ENCODE data around the gene IQCK.
A peak's percentile ranks its signal among the peaks of the same experiment; 100 is the strongest.

Gene IQCK

DNA sequence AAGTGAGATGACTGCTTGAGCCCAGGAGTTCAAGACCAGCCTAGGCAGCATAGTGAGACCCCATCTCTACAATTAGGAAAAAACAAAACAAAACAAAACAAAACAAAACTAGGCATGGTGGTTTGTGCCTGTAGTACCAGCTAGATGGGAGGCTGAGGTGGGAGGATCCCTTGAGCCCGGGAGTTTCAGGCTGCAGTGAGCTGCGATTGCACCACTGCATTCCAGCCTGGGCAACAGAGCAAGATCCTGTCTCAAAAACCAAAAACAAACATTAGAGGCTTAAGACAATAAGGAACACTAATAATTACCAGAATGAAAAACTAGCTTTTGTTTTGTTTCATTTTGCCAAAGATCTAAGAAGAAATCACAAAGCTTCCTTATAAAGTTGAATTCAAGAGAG, 97.3 kb downstream of the IQCK start:
- H3K27ac Mint-ChIP-seq, result no peak overlapping the region
- H3K4me3 Mint-ChIP-seq, result no peak overlapping the region
- no peaks in the 10 kb centered on the region for H3K36me3 Mint-ChIP-seq
- no peaks in the 10 kb centered on the region for H3K27me3 Mint-ChIP-seq
- no peaks in the 10 kb centered on the region for H3K4me1 Mint-ChIP-seq
- no peaks in the 10 kb centered on the region for H3K9me3 Mint-ChIP-seq

DNA sequence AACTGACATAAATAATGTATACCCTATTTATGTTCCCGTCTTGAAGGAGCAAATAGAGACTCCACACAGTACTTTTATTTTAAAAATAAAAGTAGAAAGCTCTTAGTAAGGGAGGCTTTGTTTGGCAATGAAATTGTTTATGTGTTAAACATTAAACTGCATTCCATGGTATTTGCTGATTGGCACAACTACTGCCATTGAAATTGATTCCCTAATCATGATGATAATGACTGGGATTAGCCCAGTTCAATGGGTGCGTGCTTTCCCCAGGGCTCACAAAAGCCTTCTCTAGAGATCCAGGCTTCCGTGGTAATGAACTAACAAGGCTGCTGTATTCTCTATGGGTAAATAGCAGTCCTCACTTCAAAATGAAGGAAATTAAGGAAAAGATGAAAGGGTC, 99.1 kb downstream of the IQCK start:
- no peak overlapping the region for H3K4me3 Mint-ChIP-seq
- no peaks in the 10 kb centered on the region for H3K36me3 Mint-ChIP-seq
- no peaks in the 10 kb centered on the region for H3K4me1 Mint-ChIP-seq
- H3K27me3 Mint-ChIP-seq, result no peaks in the 10 kb centered on the region
- no peaks in the 10 kb centered on the region for H3K9me3 Mint-ChIP-seq
- no peak overlapping the region for H3K27ac Mint-ChIP-seq

DNA sequence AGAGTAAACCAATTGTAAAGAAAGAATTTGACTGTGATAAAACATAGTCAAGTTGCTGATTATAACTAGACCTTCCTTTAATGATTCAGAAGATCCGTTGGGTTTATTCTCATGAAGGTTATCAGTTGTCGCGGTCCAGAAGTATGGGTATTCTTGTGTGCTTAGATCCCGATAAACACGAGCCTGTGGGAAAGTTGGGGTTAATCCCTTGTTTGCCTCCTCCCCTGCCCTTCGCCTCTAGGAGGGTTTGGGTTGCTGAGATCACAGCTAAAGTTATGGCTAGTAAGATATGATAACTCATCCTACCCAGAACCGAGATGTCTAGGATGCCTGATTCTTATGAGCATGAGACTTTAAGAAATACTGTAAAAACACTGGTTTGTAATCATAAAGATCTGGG, 99.8 kb downstream of the IQCK start:
- Mint-ChIP-seq H3K4me1 (no peaks in the 10 kb centered on the region), H3K27ac (no peak overlapping the region), H3K9me3 (no peaks in the 10 kb centered on the region), H3K4me3 (no peak overlapping the region), H3K27me3 (no peaks in the 10 kb centered on the region), H3K36me3 (no peaks in the 10 kb centered on the region)

DNA sequence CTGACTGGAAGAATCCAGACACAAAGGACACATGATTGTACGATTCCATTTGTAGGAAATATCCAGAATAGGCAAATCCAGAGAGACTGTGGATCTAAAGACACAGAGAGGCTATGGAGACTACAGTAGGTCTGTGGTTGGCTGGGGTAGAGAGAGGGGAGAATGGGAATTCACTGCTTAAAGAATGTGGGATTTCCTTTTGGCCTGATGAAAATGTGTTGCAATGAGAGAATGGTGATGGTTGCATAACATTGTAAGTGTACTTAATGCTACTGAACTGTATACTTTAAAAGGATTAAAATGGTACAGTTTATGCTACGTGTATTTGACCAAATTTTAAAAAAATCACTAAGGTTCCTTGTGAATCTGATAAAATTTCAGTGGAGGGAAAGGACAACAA, 104.5 kb downstream of the IQCK start:
- Mint-ChIP-seq H3K27me3 (no peaks in the 10 kb centered on the region), H3K36me3 (no peaks in the 10 kb centered on the region), H3K4me3 (no peak overlapping the region), H3K9me3 (no peaks in the 10 kb centered on the region), H3K4me1 (no peaks in the 10 kb centered on the region), H3K27ac (peak overlapping the region; percentile 5)

DNA sequence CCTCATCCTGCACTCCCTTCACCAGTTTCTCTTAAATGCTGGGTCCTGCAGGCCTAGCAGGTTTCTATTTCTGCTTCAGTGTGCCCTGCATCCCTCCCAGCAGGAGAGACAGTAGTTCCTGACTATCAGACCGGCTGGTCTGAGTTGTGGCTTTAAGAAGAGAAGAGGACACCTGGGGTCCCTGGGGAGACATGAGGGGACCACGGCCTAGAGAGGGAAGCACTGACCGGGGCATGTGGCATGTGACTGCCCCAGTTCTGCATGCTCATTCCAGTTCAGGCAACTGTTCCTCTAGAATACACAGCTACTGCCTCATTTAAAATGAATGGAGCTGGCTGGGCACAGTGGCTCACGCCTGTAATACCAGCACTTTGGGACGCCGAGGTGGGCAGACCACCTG, 105.3 kb downstream of the IQCK start:
- no peaks in the 10 kb centered on the region for H3K4me1 Mint-ChIP-seq
- no peaks in the 10 kb centered on the region for H3K9me3 Mint-ChIP-seq

DNA sequence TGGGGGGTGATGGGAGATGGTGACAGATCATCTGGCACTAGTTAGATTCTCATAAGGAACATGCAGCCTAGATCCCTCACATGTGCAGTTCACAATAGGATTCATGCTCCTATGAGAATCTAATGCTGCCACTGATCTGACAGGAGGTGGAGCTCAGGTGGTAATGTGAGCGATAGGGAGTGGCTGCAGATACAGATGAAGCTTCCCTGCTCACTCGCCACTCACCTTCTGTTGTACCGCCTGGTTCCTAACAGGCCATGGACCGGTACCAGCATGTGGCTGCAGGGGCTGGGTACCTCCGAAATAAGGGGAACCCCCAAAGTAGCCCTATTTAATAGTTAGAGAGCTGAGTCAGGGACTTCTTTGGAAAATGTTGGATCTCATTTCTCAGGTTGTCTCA, 106.1 kb downstream of the IQCK start:
- H3K9me3 Mint-ChIP-seq, result no peaks in the 10 kb centered on the region
- no peaks in the 10 kb centered on the region for H3K4me1 Mint-ChIP-seq
- no peak overlapping the region for H3K4me3 Mint-ChIP-seq
- H3K27ac Mint-ChIP-seq, result no peak overlapping the region
- H3K36me3 Mint-ChIP-seq, result no peaks in the 10 kb centered on the region
- H3K27me3 Mint-ChIP-seq, result no peaks in the 10 kb centered on the region

More for the DNA sequence above, 105.3 kb downstream of the IQCK start:
- Mint-ChIP-seq H3K27ac (no peak overlapping the region), H3K27me3 (no peaks in the 10 kb centered on the region), H3K4me3 (no peak overlapping the region), H3K36me3 (no peaks in the 10 kb centered on the region)

DNA sequence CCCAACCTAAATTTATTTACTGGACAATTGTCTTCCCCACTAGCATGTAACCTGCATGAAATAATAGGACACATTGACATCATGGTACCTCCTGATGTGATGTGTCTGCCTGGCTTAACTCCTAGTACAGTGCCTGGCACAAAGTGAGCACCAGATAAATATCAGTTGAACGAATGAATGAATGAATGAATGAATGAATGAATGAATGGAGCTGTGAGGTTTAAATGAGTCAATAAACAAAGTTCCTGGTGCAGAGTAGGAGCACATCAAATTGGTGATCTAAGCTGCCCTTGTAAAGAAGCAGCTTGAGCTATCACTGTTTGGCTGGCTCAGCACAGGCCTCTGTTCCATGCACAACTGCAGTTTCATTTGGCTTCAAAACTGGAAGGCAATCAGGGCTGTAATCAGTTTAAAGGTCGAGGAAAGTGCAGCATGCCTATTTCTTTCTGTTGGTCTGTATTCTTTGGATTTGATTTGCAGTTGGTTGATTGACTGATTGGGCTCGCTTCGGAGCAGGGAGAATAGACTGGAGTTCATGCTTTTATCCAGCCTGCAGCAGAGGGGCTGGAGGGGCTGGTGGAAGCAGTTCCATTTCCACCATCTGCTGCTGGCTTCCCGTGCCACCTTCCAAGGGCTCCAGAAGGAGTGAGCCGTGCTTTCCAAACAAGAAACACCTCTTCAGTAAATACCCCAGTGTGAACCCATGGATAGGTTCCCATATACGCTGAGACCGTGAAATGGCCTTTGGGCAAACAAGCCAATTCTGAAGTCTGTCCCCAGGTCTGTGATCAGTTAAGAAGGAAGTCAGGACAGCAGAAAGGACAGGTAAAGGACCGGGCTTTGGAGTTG, 112.0 kb downstream of the IQCK start:
- Mint-ChIP-seq H3K4me3 (no peak overlapping the region), H3K9me3 (no peaks in the 10 kb centered on the region), H3K27me3 (no peaks in the 10 kb centered on the region), H3K27ac (no peak overlapping the region), H3K4me1 (no peaks in the 10 kb centered on the region), H3K36me3 (no peaks in the 10 kb centered on the region)

DNA sequence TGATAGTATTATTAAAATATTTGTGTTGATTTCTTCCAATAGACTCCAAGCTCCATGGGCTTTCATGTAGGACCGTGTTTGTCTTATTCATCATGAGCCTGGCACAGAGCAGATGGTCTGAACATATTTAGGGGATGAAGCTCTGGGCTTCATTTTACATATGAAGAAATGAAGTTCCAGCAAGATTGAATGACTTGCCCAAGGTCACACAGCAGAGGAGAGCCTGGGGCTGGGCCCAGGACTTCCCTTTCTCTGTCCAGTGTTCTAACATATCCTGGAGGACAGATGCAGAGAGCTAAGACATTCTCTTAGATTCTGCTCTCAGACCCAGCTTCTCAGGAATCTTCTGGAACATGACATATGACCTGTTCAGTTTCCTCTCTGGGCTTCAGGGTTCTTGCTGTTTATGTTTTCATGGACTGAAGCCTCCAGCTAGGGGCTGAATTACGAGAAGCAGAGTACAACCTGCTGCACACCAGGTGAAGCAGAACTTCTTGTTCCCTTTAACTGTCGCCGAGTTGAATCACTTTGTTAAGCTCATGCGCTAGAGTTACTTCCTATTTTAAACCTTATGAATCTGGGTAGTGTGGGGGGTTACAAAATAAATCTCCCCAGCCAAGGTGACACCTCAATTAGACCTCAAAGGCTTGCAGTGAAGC, 113.0 kb downstream of the IQCK start:
- Mint-ChIP-seq H3K27ac (no peak overlapping the region), H3K4me1 (no peaks in the 10 kb centered on the region), H3K4me3 (no peak overlapping the region), H3K27me3 (no peaks in the 10 kb centered on the region), H3K9me3 (no peaks in the 10 kb centered on the region), H3K36me3 (no peaks in the 10 kb centered on the region)

DNA sequence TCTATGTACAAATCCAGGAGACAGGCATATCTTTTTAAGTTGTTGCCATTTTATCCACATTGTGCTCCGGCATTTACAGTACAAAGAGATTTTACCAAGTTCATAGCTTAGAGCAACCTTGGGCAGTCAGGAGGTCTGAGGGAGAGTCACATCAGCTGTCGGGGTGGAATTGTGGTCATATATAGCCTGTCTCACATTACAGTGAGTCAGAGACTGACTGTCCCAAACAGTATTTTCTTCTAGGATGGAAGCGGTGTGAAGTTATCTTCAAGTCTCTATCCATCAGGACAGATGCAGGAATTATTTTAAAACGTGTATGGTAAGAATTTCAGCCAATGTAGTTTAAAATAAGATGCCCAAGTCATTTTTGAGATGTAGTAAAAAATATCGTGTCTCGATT, 113.6 kb downstream of the IQCK start:
- H3K4me1 Mint-ChIP-seq, result no peaks in the 10 kb centered on the region
- no peak overlapping the region for H3K4me3 Mint-ChIP-seq
- H3K27ac Mint-ChIP-seq, result no peak overlapping the region
- no peaks in the 10 kb centered on the region for H3K36me3 Mint-ChIP-seq
- H3K27me3 Mint-ChIP-seq, result no peaks in the 10 kb centered on the region
- H3K9me3 Mint-ChIP-seq, result no peaks in the 10 kb centered on the region

DNA sequence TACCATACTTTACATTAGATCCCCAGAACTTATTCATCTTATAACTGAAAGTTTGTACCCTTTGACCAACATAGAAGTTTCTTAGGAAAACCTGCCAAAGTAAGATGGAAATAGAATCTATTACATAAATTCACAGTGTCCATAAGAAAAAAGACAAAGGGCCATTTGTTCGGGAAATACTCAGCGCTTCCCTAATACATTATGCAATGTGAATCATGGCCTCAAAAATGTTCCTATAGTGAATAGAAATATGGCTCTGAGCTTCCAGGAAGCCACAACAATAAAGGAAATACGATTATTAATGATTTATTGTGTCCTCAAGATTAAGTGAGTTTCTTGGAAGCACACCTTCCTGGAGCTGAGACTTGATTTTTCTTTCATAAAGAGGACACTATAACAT, 115.1 kb downstream of the IQCK start:
- Mint-ChIP-seq H3K4me1 (no peaks in the 10 kb centered on the region), H3K27ac (no peak overlapping the region), H3K4me3 (no peak overlapping the region), H3K36me3 (peaks cover 2% of the 10 kb centered on the region), H3K27me3 (no peaks in the 10 kb centered on the region), H3K9me3 (no peaks in the 10 kb centered on the region)

DNA sequence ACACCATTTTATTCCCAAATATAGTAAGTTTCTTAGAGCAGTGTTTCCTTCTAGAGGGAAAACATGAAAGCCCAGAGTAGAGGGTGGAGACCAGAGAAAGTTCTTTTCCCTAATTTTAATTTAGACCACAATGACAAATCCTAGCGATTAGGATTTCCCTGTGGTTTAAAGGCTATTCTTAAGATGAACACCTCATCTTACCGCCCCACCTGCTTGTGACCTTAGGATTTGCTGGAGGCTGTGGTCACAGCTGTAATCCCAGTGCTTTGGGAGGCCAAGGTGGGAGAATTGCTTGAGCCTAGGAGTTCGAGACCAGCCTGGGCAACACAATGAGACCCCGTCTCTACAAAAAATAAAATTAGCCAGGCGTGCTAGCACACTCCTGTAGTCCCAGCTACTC, 115.5 kb downstream of the IQCK start:
- H3K27me3 Mint-ChIP-seq, result no peaks in the 10 kb centered on the region
- H3K36me3 Mint-ChIP-seq, result peaks cover 2% of the 10 kb centered on the region
- H3K27ac Mint-ChIP-seq, result no peak overlapping the region
- H3K9me3 Mint-ChIP-seq, result no peaks in the 10 kb centered on the region
- H3K4me1 Mint-ChIP-seq, result no peaks in the 10 kb centered on the region
- H3K4me3 Mint-ChIP-seq, result no peak overlapping the region

DNA sequence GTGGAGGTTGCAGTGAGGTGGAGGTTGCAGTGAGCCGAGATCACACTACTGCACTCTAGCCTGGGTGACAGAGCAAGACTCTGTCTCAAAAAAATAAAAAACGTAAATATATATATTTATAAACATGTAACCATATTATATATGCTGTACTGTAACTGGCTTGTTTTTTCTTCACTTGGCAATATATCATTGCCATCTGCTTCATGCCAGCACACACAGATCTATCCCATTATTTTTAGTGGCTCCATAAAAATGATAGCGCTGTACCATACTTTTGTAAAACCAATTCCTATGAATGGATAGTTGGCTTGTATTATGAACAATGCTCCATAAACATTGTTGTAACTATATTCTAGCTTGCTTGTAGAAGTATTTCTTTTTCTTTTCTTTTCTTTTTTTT, 117.1 kb downstream of the IQCK start:
- Mint-ChIP-seq H3K36me3 (peaks cover 2% of the 10 kb centered on the region), H3K27me3 (no peaks in the 10 kb centered on the region), H3K4me3 (no peak overlapping the region), H3K9me3 (no peaks in the 10 kb centered on the region), H3K4me1 (no peaks in the 10 kb centered on the region), H3K27ac (no peak overlapping the region)

DNA sequence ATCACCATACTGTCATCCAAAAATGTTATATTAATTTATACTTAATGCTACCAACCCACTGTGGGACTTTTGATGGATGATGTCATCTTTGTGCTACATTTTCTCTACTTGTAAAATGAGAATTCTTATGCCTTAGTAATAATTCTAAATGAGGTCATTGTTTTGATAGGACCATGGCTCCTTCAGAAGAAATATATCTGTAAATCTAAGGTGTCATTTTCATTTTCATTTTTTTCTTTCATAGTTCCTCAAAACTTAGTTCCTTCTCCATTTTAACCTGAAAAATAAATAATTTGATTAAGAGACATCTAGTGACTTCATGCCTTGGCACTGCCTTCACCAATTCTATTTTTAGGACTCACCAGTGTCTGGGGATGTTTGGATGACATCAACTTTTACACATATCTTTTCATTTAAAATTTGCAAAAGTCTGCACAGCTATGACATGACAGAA, 117.9 kb downstream of the IQCK start:
- H3K9me3 Mint-ChIP-seq, result no peaks in the 10 kb centered on the region
- no peaks in the 10 kb centered on the region for H3K27me3 Mint-ChIP-seq
- no peak overlapping the region for H3K27ac Mint-ChIP-seq
- no peaks in the 10 kb centered on the region for H3K4me1 Mint-ChIP-seq
- no peak overlapping the region for H3K4me3 Mint-ChIP-seq
- H3K36me3 Mint-ChIP-seq, result peaks cover 2% of the 10 kb centered on the region

DNA sequence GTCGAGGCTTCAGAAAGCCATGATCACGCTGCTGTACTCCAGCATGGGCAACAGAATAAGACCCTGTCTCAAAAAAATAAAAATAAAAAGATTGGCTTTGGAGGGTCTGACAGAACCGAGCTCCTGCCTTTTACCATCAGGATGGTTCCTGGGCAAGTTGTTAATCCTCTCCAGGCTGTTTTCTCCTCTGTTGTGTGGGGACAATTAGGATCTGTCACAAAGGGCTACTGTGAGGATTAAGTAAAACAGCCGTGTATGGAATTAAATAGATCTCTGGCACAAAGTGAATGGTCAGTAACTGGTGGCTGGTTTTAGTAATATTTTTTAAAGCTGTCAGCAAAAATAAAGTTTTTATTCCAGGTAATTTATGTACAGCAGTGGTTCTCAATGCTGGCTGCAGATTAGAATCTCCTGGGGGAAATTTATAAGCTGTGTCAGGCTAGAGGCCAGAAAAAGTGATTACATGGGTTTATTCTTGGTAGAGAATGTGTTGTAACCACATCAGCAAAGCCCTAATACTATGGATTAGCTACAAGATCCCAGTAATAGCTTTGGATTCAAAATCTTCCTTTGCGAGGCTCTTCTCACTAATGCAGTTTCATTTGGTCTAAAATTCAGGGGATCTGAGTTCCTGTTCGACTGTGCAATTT, 119.4 kb downstream of the IQCK start:
- Mint-ChIP-seq H3K4me1 (no peaks in the 10 kb centered on the region), H3K27me3 (no peaks in the 10 kb centered on the region), H3K4me3 (no peak overlapping the region), H3K36me3 (peaks cover 2% of the 10 kb centered on the region), H3K27ac (no peak overlapping the region), H3K9me3 (no peaks in the 10 kb centered on the region)

DNA sequence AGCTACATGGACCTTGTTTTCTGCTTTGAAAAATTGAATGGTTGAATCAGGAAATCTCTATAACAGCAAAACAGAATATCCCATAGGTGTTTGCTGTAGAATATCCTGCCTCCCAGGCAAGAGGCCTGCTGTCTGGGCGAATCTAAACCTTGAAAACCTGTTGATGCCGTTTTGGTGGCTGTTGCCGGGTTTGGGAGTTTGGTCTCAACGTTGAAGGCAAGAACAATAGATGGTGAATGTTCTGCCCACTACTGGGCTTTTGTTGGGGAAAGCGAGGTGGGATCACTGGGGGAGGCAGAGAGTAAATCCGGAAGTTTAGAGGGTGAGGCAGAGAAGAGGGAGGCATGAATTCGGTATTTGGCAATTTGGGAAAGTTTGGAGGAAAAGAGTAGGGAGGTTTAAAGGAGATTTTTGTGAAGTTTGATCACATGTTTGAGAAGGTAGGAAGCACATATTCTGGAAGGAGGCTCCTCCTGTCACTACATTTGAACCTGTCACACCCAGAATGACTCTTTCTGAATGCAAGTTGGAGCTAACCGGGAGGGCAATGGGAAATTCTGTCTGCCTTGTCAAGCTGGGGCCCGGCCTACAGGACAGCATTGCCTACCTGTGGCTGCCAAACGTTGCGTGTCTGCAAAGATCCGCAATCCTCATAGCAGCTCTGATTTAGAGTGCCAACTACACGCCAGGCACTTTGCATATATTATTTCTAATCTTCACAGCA, 120.1 kb downstream of the IQCK start:
- Mint-ChIP-seq H3K27ac (no peak overlapping the region), H3K9me3 (no peaks in the 10 kb centered on the region), H3K4me3 (no peak overlapping the region), H3K36me3 (peaks cover 2% of the 10 kb centered on the region), H3K27me3 (no peaks in the 10 kb centered on the region), H3K4me1 (no peaks in the 10 kb centered on the region)
